PC-9 (cell line): ENCODE measurements around the gene PRRX1. TPM values are rescaled to one million over a fixed set of nuclear protein-coding genes. Genes with fewer than 3 reads are reported as not detected.

ENCODE experiments used
- BruUV-seq: library from RNA; stranded (reverse); fragments of 400-500 nt; replicated peaks from 2 replicates; lab custom pipeline; 2021; lab: Mats Ljungman, UMichigan
- CTCF ChIA-PET: fragments of 300-600 bp; sonication (Branson Sonifier 250); formaldehyde crosslinking; loops from one replicate; lab custom pipeline; 2022; ENCODE audit warnings: antibody characterized with exemption; lab: Charles Lee
- POLR2A ChIA-PET: fragments of 300-600 bp; sonication (Branson Sonifier 250); formaldehyde crosslinking; loops from one replicate; lab custom pipeline; 2022; ENCODE audit warnings: antibody characterized with exemption; ENCODE audit not compliant: unreplicated experiment; lab: Charles Lee
- DNase-seq, 2 experiments: peaks; one replicate each; pipeline versions ENCODE4 v3.0.0 to v3.0.0-alpha.2; 2015 to 2022; ENCODE audit warnings: mixed read lengths in 1 of 2
- H2AFZ ChIP-seq: fragments of 200-600 bp; sonication (generic); 2 replicates; pipeline ENCODE4 v1.8.1; 2017; ENCODE audit warnings: antibody characterized with exemption
- H3F3A ChIP-seq: fragments of 200-600 bp; sonication (generic); 2 replicates; pipeline ENCODE4 v1.8.1; 2017; ENCODE audit warnings: antibody characterized with exemption, mild to moderate bottlenecking, low read depth; ENCODE audit not compliant: insufficient read depth
- H3K27ac ChIP-seq: fragments of 200-600 bp; sonication (generic); 2 replicates; pipeline ENCODE4 v1.6.1; 2016; ENCODE audit warnings: mixed run types
- H3K27me3 ChIP-seq: fragments of 200-600 bp; sonication (generic); 2 replicates; pipeline ENCODE4 v1.6.1; 2016; ENCODE audit warnings: low read depth, mixed run types; ENCODE audit not compliant: insufficient read depth
- H3K36me3 ChIP-seq: fragments of 200-600 bp; sonication (generic); 2 replicates; pipeline ENCODE4 v1.6.1; 2016; ENCODE audit warnings: low read depth, mixed run types
- H3K4me1 ChIP-seq: fragments of 200-600 bp; sonication (generic); replicated peaks from 2 replicates; pipeline ENCODE4 v1.6.1; 2016; ENCODE audit warnings: mixed run types; ENCODE audit not compliant: insufficient read depth
- H3K4me2 ChIP-seq: fragments of 200-600 bp; sonication (generic); 2 replicates; pipeline ENCODE4 v1.6.1; 2017; ENCODE audit warnings: mixed run types
- H3K4me3 ChIP-seq: fragments of 200-600 bp; sonication (generic); 2 replicates; pipeline ENCODE4 v1.6.1; 2016; ENCODE audit warnings: mixed run types
- H3K79me2 ChIP-seq: fragments of 200-600 bp; sonication (generic); 2 replicates; pipeline ENCODE4 v1.6.1; 2017; ENCODE audit warnings: low read depth, mixed run types
- H3K9me2 ChIP-seq: fragments of 200-600 bp; sonication (generic); 2 replicates; pipeline ENCODE4 v1.8.1; 2017; ENCODE audit warnings: mild to moderate bottlenecking; ENCODE audit not compliant: insufficient read depth
- H3K9me3 ChIP-seq: fragments of 200-600 bp; sonication (generic); 2 replicates; pipeline ENCODE4 v1.8.1; 2016; ENCODE audit warnings: low read depth; ENCODE audit not compliant: insufficient read depth
- H4K20me1 ChIP-seq: fragments of 200-600 bp; sonication (generic); 2 replicates; pipeline ENCODE4 v1.8.1; 2017; ENCODE audit not compliant: insufficient read depth
- CTCF ChIP-seq: fragments of 200-600 bp; sonication (generic); conservative IDR thresholded peaks from 2 replicates; pipeline ENCODE4 v1.6.1; 2017; ENCODE audit warnings: mixed run types, antibody characterized with exemption, mild to moderate bottlenecking, moderate library complexity
- EZH2 ChIP-seq: fragments of 200-600 bp; sonication (generic); IDR thresholded peaks from 2 replicates; pipeline ENCODE4 v1.8.0; 2017; ENCODE audit warnings: antibody characterized with exemption, low read depth
- intact Hi-C: fragments of 100-400 bp; cut with micrococcal nuclease; formaldehyde crosslinking; loops from one replicate; pipeline ENCODE4 v1.10.0; 2022; ENCODE audit not compliant: unreplicated experiment
- total RNA-seq: library from RNA; stranded (reverse); gene quantifications from 2 replicates; pipeline ENCODE4 v1.2.3, GENCODE V29; 2021

Gene PRRX1
- total RNA-seq, 1 experiment from 2014 or later, result not detected

DNA sequence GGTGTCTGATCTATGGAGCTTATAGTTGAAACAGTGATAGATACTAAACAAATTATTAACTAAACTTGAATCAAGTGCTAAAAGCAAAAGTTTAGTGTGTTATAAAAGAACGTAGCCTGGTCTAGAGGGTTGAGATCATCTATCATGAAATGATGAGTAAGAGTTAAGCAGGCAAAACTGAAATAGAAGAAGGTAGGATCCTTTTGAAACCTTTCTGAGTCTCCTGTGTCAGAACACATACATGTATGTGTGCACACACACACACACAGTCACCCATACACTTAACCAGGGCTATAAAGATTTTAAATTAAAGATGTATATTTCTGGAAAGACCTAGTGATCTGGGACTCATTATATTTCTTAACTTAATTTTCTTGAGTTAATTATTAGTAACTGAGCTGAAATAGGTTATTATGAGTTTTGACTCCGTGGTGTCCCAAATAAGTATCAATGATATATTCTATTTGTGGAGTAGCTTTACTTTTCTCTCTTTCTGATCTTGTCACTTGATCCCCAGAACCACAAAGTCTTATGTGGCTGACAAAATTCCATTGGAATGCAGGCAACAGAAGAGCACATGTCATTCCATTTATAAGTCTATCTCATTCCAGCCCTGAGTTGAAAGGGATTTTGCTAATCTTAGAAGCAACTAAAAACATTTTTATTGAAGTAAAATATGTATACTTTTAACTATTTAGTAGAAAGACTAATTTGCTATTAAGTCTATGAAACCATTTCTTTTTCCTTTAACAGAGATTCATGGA is 70.7 kb downstream of the PRRX1 start:
- no peaks in the 10 kb centered on the region for H4K20me1 ChIP-seq
- BruUV-seq, result no TSS peak
- H3K79me2 ChIP-seq, result no peaks in the 10 kb centered on the region
- no peaks in the 10 kb centered on the region for H3K9me3 ChIP-seq
- no peaks in the 10 kb centered on the region for H3F3A ChIP-seq
- ChIA-PET POLR2A (no interaction called here), CTCF (no interaction called here)
- DNase-seq, result no peak
- H3K9me2 ChIP-seq, result no peaks in the 10 kb centered on the region
- no peaks in the 10 kb centered on the region for H3K4me1 ChIP-seq
- no peak for TF ChIP-seq EZH2
- TF ChIP-seq CTCF, result no peak
- intact Hi-C loops, result no loop called here
- H3K4me2 ChIP-seq, result no peak overlapping the region
- H2AFZ ChIP-seq, result no peak overlapping the region
- H3K4me3 ChIP-seq, result no peak overlapping the region
- no peaks in the 10 kb centered on the region for H3K36me3 ChIP-seq
- H3K27me3 ChIP-seq, result no peaks in the 10 kb centered on the region
- no peak overlapping the region for H3K27ac ChIP-seq

DNA sequence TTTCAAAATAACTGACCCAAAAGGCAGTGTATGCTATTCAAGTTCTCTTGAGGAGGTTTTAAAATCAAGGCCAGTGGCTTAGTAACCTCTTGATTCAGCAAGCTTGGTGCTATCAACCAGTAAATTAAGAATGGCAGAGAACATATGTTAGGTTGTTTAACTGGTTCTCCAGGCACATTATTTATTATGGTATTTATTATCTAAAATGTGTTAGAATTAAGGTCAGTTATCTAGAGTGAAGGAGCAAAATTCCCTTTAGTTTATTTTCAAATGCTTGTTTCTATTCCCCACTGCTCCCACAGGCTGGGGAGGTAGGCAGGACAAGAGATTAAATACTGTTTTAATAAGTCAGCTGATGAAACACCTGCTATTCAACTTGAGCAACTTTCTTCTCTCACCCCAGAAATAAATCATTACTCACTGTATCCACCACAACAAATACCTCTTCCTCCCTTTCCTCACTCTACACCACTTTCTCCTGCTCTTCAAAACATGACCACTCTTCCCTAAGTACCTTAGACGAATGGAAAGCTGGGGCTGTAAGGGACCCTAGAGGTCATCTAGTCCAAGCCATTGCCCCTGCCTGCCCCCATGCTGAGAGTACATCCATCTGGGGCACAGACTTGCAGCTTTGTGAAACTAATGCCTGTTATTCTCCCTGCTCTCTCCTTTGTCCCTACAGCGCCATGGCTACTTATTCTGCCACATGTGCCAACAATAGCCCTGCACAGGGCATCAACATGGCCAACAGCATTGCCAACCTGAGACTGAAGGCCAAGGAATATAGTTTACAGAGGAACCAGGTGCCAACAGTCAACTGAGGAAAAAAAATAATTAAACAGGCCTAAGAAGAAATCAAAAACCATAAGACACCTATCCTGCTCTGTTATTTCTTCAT is 71.7 kb downstream of the PRRX1 start:
- intact Hi-C loops, result no loop called here
- Histone ChIP-seq H3K9me3 (no peaks in the 10 kb centered on the region), H4K20me1 (no peaks in the 10 kb centered on the region), H3K79me2 (no peaks in the 10 kb centered on the region), H3K36me3 (no peaks in the 10 kb centered on the region), H3K9me2 (no peaks in the 10 kb centered on the region), H2AFZ (no peak overlapping the region), H3K4me1 (no peaks in the 10 kb centered on the region), H3K27me3 (no peaks in the 10 kb centered on the region), H3K4me2 (no peak overlapping the region), H3F3A (no peaks in the 10 kb centered on the region), H3K27ac (no peak overlapping the region), H3K4me3 (no peak overlapping the region)
- TF ChIP-seq CTCF (no peak), EZH2 (no peak)
- BruUV-seq, result no TSS peak
- ChIA-PET POLR2A (no interaction called here), CTCF (no interaction called here)
- no peak for DNase-seq

- Histone ChIP-seq H3K4me1 (no peaks in the 10 kb centered on the region), H3K9me2 (no peaks in the 10 kb centered on the region), H3F3A (no peaks in the 10 kb centered on the region), H3K4me2 (no peak overlapping the region), H4K20me1 (no peaks in the 10 kb centered on the region), H3K4me3 (no peak overlapping the region), H3K9me3 (no peaks in the 10 kb centered on the region), H3K36me3 (no peaks in the 10 kb centered on the region), H3K27me3 (no peaks in the 10 kb centered on the region), H2AFZ (no peak overlapping the region), H3K27ac (no peak overlapping the region), H3K79me2 (no peaks in the 10 kb centered on the region)
- TF ChIP-seq CTCF (no peak), EZH2 (no peak)
- POLR2A ChIA-PET, result no interaction called here
- intact Hi-C loops, result no loop called here
- no TSS peak for BruUV-seq
- no peak for DNase-seq
- CTCF ChIA-PET, result no interaction called here
Observed at GRCh38 chr1:170739803-170740202, 75.9 kb downstream of the PRRX1 start.
